ENCODE measurements around the gene HES1. TPM values are rescaled to one million over a fixed set of nuclear protein-coding genes. Genes with fewer than 3 reads are reported as not detected.
"Not testable (repeated sequence)": the region's sequence is repeated elsewhere in the genome, so short reads cannot be mapped to it uniquely, and the experiment has no call there.

HES1 gene
- total and polyA plus RNA-seq, 8 donors = 18.1 to 133 (median 98.3) TPM

DNA sequence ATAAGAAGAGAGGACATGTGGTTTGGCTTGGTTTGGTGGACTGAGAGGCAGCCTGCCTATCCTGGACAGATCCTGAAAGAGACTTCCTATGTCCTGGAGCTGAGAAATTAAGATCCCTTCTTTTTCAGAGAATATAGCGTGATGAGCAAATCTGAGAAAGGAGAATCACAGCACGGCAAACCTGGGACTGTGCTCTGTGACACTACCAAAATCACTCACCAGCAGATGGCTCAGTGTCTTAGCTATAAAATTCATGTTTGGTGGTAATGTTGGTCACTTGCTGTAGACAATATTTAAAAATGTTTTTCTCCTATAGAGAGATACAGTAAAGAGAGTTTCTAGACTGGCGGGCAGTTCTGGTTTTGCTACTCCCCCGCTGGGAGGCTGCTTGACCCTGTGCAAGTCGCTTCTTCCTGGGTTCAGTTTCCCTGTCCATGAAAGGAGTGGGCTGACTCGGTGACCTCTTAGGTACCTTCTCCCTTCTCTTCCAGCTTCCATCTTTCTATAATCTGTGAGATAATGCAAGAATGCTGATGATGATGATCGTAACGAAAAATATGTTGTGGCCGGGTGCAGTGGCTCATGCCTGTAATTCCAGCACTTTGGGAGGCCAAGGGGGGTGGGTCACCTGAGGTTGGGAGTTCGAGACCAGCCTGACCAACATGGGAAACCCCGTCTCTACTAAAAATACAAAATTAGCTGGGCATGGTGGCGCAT is 7.6 kb upstream of the HES1 start:
- H3K27me3 ChIP-seq = peaks cover 0 to 42% of the 10 kb centered on the region in 2 donors
- intact Hi-C loops (cut with DNase I) = no loop called here
- ATAC-seq = no peak

DNA sequence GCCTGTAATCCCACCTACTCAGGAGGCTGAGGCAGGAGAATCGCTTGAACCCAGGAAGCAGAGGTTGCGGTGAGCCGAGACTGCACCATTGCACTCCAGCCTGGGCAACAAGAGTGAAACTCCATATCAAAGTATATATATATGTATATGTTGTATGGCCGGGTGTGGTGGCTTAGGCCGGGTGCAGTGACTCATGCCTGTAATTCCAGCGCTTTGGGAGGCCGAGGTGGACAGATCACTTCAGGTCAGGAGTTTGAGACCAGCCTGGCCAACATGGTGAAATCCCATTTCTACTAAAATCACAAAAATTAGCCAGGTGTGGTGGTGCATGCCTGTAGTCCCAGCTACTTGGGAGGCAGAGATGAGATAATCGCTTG is 7.0 kb upstream of the HES1 start:
- H3K27ac ChIP-seq; ATAC-seq; H3K36me3 ChIP-seq; H3K4me3 ChIP-seq; H3K9me3 ChIP-seq; DNase-seq; intact Hi-C loops (cut with DNase I): not testable (repeated sequence)
- H3K4me1 ChIP-seq = peaks cover 9 to 23% of the 10 kb centered on the region in 2 donors
- H3K27me3 ChIP-seq = peaks cover 0 to 47% of the 10 kb centered on the region in 2 donors

More for the DNA sequence above, 7.6 kb upstream of the HES1 start:
- Histone ChIP-seq H3K27ac (no peak overlapping the region), H3K36me3 (no peaks in the 10 kb centered on the region), H3K9me3 (no peaks in the 10 kb centered on the region), H3K4me3 (no peak overlapping the region), H3K4me1 (peaks cover 5 to 18% of the 10 kb centered on the region in 2 donors)
- DNase-seq = no peak
- TF ChIP-seq, protein P1, sequence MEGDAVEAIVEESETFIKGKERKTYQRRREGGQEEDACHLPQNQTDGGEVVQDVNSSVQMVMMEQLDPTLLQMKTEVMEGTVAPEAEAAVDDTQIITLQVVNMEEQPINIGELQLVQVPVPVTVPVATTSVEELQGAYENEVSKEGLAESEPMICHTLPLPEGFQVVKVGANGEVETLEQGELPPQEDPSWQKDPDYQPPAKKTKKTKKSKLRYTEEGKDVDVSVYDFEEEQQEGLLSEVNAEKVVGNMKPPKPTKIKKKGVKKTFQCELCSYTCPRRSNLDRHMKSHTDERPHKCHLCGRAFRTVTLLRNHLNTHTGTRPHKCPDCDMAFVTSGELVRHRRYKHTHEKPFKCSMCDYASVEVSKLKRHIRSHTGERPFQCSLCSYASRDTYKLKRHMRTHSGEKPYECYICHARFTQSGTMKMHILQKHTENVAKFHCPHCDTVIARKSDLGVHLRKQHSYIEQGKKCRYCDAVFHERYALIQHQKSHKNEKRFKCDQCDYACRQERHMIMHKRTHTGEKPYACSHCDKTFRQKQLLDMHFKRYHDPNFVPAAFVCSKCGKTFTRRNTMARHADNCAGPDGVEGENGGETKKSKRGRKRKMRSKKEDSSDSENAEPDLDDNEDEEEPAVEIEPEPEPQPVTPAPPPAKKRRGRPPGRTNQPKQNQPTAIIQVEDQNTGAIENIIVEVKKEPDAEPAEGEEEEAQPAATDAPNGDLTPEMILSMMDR (IDR thresholded peaks at IDR 0.05) = no peak

DNA sequence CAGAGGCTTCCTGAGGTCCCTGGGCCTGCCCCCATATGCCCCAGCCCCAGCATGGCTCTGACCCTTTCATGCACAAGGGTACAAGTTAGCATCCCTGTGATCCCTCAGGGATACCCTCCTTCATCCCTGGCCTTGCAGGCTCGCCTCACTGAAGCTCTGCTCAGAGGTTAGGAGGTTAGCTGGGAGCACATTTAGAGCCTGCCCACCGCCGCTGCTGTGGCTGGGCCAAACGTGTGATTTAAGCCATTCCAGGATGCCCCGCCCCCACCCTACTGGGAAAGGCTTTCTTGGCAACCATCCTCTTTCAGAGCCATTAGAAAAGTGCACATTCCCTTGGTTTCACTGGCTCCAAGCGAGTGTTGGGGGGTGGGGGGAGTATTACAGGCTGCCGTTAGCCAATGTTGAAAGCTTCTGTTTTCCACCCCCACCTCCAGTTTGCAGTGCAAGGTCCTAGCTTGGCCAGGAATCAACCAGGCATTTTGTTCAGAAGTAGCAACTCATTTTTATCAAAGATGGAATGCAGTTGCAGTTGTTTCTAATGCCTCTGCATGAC is 6.3 kb upstream of the HES1 start:
- intact Hi-C loops (cut with DNase I) = loop anchor here in 1 of 2 donors (5.0 to 10.0 kb wide), 3 partner anchors 45 to 337 kb away; no protein-coding TSS in a partner anchor
- Histone ChIP-seq H3K27me3 (peaks cover 0 to 52% of the 10 kb centered on the region in 2 donors), H3K4me1 (peaks cover 9 to 23% of the 10 kb centered on the region in 2 donors), H3K4me3 (no peak overlapping the region), H3K9me3 (no peaks in the 10 kb centered on the region), H3K27ac (no peak overlapping the region), H3K36me3 (no peaks in the 10 kb centered on the region)
- ATAC-seq (no peak), DNase-seq (peak in 3 of 4 donors; percentile 51 to 70 (median 58))
- TF ChIP-seq, protein P1 (IDR thresholded peaks at IDR 0.05) = no peak

DNA sequence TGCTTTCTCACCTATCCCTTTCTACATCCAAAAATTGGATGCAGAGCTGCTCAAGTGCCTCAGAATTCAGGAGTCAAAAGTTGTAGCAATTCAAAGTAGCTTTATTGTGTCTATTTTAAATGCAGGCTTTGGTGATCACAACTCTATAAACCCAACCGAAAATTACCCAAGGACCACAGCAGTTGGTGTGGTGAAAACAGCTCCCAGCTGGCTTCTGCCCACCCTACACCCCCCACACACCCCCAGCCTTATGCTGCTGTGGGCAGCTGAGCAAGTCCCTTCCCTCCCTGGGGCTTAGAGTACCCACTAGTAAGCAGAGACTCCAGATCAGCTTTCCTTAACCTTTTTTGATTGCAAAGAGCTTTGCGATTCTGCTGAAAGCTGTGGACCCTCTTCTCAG is 5.8 kb upstream of the HES1 start:
- no peak overlapping the region for H3K27ac ChIP-seq
- TF ChIP-seq, protein P1 (IDR thresholded peaks at IDR 0.05) = no peak
- no peaks in the 10 kb centered on the region for H3K9me3 ChIP-seq
- DNase-seq (no peak), ATAC-seq (no peak)
- intact Hi-C loops (cut with DNase I) = loop anchor here in 1 of 2 donors (5.0 to 10.0 kb wide), 3 partner anchors 45 to 338 kb away; no protein-coding TSS in a partner anchor
- no peak overlapping the region for H3K4me3 ChIP-seq
- peaks cover 0 to 57% of the 10 kb centered on the region in 2 donors for H3K27me3 ChIP-seq
- H3K36me3 ChIP-seq = no peaks in the 10 kb centered on the region
- peaks cover 11 to 25% of the 10 kb centered on the region in 2 donors for H3K4me1 ChIP-seq

DNA sequence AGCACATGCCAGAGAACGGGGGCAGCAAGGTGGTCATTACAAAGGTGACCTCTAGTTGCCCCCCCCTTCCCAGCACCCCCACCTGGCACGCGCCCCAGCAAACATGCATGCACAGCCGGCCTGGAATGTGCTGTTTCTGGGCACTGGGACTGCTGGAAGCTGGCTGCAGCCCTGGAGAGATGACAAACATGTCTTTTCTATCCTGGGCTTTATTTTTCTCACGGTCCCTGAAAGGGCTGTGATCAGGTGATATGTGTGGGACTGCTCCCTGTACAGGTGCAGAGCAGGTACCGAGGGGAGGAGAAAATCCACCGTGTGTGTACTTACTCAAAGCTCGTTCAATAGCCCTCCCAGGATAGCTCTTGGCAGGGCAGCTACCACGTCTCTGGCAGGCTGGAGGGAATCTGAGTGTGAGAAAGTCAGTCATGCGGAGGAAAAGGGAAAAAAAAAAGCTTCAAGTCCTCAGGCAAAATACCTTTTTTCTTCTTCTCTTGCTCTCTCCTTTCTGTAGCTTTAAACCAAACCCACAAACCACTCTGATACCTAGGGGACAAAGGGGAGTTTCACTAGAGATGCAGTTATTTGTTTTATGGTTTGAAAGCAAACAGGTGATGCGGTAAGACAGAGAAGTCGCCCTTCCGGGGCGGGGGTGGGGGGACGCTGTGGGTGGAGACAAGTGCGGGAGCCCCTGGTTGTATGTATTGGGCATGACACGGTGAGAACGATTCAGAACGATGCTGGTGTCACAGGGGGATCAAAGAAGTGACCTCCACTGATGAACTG is 5.0 kb upstream of the HES1 start:
- no peak overlapping the region for H3K4me3 ChIP-seq
- TF ChIP-seq, protein P1 (IDR thresholded peaks at IDR 0.05) = no peak
- no peak overlapping the region for H3K27ac ChIP-seq
- H3K36me3 ChIP-seq = no peaks in the 10 kb centered on the region
- ATAC-seq (peak; percentile 3), DNase-seq (peak in 3 of 4 donors; percentile 44 to 72 (median 49))
- intact Hi-C loops (cut with DNase I) = loop anchor here in 1 of 2 donors (5.0 to 10.0 kb wide), 3 partner anchors 46 to 339 kb away; no protein-coding TSS in a partner anchor
- peaks cover 0 to 65% of the 10 kb centered on the region in 2 donors for H3K27me3 ChIP-seq
- H3K9me3 ChIP-seq = no peaks in the 10 kb centered on the region
- peaks cover 17 to 33% of the 10 kb centered on the region in 2 donors for H3K4me1 ChIP-seq

Measured in left lung (tissue), 10 donors.